ENCODE data around the gene VMP1.
"Not testable (repeated sequence)": the region's sequence is repeated elsewhere in the genome, so short reads cannot be mapped to it uniquely, and the experiment has no call there.

Gene VMP1

GRCh38 chr17:59842901-59843652 lies 135.6 kb downstream of the VMP1 start:
- peak; percentile 69 to 75 for DNase-seq

- no peak for DNase-seq
These were observed 137.6 kb downstream of the VMP1 start for GRCh38 chr17:59844884-59845594.

GRCh38 chr17:59845595-59846393 lies 138.3 kb downstream of the VMP1 start:
- DNase-seq = peak; percentile 54 to 56

- DNase-seq = peak; percentile 37 to 40
These were observed 139.1 kb downstream of the VMP1 start for GRCh38 chr17:59846394-59847165.

GRCh38 chr17:59848385-59848668 lies 140.9 kb downstream of the VMP1 start:
- DNase-seq = no peak

- DNase-seq = no peak
These were observed 141.3 kb downstream of the VMP1 start for GRCh38 chr17:59848778-59849177.

- DNase-seq = not testable (repeated sequence)
These were observed 142.9 kb downstream of the VMP1 start for GRCh38 chr17:59850311-59850710.

GRCh38 chr17:59851439-59852375 lies 144.3 kb downstream of the VMP1 start:
- no peak for DNase-seq

GRCh38 chr17:59852847-59853167 lies 145.4 kb downstream of the VMP1 start:
- not testable (repeated sequence) for DNase-seq

- peak; percentile 59 to 65 for DNase-seq
These were observed 145.9 kb downstream of the VMP1 start for GRCh38 chr17:59853168-59853918.

- not testable (repeated sequence) for DNase-seq
These were observed 146.7 kb downstream of the VMP1 start for GRCh38 chr17:59853919-59854729.

GRCh38 chr17:59856859-59857794 lies 149.7 kb downstream of the VMP1 start:
- DNase-seq = no peak

GRCh38 chr17:59858167-59858816 lies 150.8 kb downstream of the VMP1 start:
- DNase-seq = no peak

- no peak for DNase-seq
These were observed 151.5 kb downstream of the VMP1 start for GRCh38 chr17:59858932-59859331.

GRCh38 chr17:59859444-59860025 lies 152.1 kb downstream of the VMP1 start:
- DNase-seq = no peak

- DNase-seq = no peak
These were observed 156.2 kb downstream of the VMP1 start for GRCh38 chr17:59863616-59864015.

GRCh38 chr17:59869941-59870218 lies 162.4 kb downstream of the VMP1 start:
- no peak for DNase-seq

GRCh38 chr17:59870482-59870881 lies 163.0 kb downstream of the VMP1 start:
- DNase-seq = no peak
